A673 (cell line): ENCODE measurements around the gene NRG3.

ENCODE experiments used
- CTCF ChIP-seq: fragments of 300-800, 200-600 bp; sonication (generic); conservative IDR thresholded peaks from 2 replicates; pipeline ENCODE4 v1.5.1; 2017; ENCODE audit warnings: low read depth, mild to moderate bottlenecking, antibody characterized with exemption, low read length, moderate library complexity, mixed read lengths
- EZH2 ChIP-seq: fragments of 200-600 bp; sonication (generic); IDR thresholded peaks from 2 replicates; pipeline ENCODE4 v1.6.1; 2017; ENCODE audit warnings: borderline replicate concordance, low read depth, mild to moderate bottlenecking, mixed read lengths, antibody characterized with exemption, low read length; ENCODE audit not compliant: poor library complexity, severe bottlenecking

GRCh38 chr10:82313401-82313800 lies 438.4 kb downstream of the NRG3 start:
- no peak for TF ChIP-seq CTCF
- no peak for TF ChIP-seq EZH2
